Measurements from ENCODE around the gene LDAH.

The LDAH gene

DNA sequence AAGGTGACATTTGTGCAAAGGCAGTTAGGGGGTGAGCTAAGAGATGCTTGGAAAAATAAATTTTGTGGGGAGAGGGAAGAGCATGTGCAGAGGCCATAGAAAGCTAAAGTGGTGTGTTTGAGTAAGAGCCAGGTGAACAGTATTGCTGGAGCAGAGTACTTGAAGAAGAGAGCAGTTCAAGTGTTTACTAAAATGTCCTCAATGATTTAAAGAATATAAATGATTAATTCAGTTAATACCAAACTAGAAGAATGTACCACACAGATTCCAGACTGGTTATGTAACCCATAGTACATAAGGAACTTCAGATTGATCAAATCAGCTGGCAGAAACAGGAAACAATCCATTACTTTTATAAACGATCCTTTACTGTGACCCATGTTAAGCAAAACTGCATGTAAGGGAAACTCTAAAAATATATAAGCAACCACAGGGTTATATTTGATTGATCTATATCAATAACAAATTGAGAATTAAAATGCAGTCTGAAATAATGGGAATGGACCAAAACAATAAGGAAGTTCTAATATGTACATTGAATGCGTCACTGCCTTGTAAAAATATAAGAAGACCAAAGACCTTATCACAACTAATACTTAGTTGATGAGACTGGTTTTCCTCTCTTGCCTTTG lies 76.9 kb downstream of the LDAH start:
- H3K9me3 ChIP-seq (ENCODE audit: control insufficient read depth in 1 of 2, low read length in 2 of 2), result no peaks in the 10 kb centered on the region
- H3K4me3 ChIP-seq (ENCODE audit: low read depth in 1 of 2, low read length in 2 of 2), result no peak overlapping the region
- H3K4me1 ChIP-seq (ENCODE audit: control insufficient read depth in 1 of 2, insufficient read depth in 2 of 2, low read length in 2 of 2), result no peaks in the 10 kb centered on the region
- no peak overlapping the region for H3K27ac ChIP-seq (ENCODE audit: low read length)
- H3K27me3 ChIP-seq (ENCODE audit: low read depth, low read length), result no peaks in the 10 kb centered on the region
- H3K36me3 ChIP-seq (ENCODE audit: control insufficient read depth in 1 of 2, insufficient read depth in 2 of 2, low read length in 2 of 2), result no peaks in the 10 kb centered on the region

DNA sequence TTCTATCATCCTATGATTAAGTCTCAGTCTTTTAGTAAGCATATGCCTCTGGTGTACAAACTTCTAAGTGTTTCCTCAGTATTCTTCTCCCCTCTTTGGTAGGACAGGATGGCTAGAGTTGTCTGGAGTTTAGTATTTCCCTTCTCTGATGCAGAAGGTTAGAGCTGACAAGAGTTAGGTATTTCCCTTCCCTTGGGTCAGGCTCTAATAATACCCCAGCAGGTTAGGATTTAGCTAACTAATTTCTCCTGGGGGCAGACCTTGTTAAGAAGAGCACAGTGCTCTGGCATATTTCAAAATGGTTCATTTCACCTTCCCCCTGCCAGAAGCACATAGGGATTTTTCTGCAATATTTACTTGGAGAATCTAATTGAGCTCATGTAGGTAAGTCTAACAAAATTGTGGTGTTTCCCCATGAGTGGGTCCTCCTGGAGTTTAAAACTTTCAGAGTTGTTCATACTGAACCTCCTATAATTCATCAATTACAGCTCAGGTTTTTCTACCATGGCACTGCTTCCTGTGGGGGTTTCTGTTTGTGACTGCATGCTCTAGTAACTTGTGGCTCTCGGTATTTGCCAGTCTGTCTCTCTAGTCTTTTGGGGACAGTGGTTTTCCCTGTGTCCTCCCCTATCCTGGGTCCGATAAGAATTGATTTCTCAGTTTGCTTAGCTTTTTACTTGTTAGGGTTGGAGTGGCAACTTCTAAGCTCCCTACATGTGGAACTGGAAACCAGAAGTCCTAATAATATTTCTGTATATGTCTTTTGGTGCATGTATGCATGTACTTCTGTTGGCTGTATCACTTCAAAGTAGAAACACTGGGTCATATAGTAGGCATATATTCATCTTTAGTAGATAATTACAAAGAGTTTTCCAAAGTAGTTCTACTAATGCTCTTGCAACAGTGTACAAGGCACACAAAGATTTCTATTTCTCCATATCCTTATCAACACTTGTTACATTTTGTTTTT lies 78.2 kb downstream of the LDAH start:
- no peaks in the 10 kb centered on the region for H3K36me3 ChIP-seq (ENCODE audit: control insufficient read depth in 1 of 2, insufficient read depth in 2 of 2, low read length in 2 of 2)
- H3K4me3 ChIP-seq (ENCODE audit: low read depth in 1 of 2, low read length in 2 of 2), result no peak overlapping the region
- no peaks in the 10 kb centered on the region for H3K4me1 ChIP-seq (ENCODE audit: control insufficient read depth in 1 of 2, insufficient read depth in 2 of 2, low read length in 2 of 2)
- H3K27me3 ChIP-seq (ENCODE audit: low read depth, low read length), result no peaks in the 10 kb centered on the region
- no peaks in the 10 kb centered on the region for H3K9me3 ChIP-seq (ENCODE audit: control insufficient read depth in 1 of 2, low read length in 2 of 2)
- no peak overlapping the region for H3K27ac ChIP-seq (ENCODE audit: low read length)

DNA sequence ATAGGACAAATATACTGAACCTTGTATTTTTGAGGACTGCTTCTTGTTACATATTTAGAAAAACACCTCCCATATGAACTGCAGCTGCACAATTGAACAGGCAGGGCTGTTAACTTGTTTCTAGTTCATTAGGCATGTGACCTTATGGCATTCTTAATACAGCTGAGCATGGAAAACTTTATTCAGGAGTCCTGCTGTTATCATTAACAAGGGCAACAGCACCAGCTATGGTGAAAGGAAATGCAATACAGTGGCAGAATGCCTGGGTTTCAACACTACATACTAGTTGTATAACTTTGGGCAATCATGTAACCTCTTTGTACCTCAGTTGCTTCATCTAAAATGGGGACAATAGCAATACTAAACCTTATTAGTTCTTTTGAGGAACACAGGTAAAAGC lies 84.1 kb downstream of the LDAH start:
- Histone ChIP-seq H3K27me3 (ENCODE audit: low read depth, low read length) (no peaks in the 10 kb centered on the region), H3K9me3 (ENCODE audit: control insufficient read depth in 1 of 2, low read length in 2 of 2) (no peaks in the 10 kb centered on the region), H3K36me3 (ENCODE audit: control insufficient read depth in 1 of 2, insufficient read depth in 2 of 2, low read length in 2 of 2) (peaks cover 0 to 5% of the 10 kb centered on the region in 2 donors), H3K27ac (ENCODE audit: low read length) (no peak overlapping the region), H3K4me3 (ENCODE audit: low read depth in 1 of 2, low read length in 2 of 2) (no peak overlapping the region), H3K4me1 (ENCODE audit: control insufficient read depth in 1 of 2, insufficient read depth in 2 of 2, low read length in 2 of 2) (no peaks in the 10 kb centered on the region)

DNA sequence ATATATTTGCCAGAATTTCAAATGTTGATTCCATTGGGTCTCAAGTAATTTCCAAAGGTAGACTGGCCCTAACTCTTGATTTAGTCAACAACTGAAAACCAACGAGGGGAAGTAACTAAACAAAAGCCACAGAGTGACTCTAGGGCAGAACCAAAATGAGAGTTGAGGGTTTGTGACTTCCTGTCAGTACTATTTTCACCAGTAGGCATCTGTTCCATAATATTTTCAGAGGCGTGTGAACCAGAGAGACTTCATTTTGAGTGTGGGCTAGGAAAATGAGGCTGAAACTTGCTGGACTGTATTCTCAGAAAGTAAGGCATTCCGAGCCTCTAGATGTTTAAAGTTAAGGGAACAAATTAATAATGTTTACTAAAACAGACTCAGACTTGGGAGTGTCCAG lies 85.4 kb downstream of the LDAH start:
- peaks cover 0 to 5% of the 10 kb centered on the region in 2 donors for H3K36me3 ChIP-seq (ENCODE audit: control insufficient read depth in 1 of 2, insufficient read depth in 2 of 2, low read length in 2 of 2)
- H3K27ac ChIP-seq (ENCODE audit: low read length), result no peak overlapping the region
- no peaks in the 10 kb centered on the region for H3K9me3 ChIP-seq (ENCODE audit: control insufficient read depth in 1 of 2, low read length in 2 of 2)
- no peaks in the 10 kb centered on the region for H3K4me1 ChIP-seq (ENCODE audit: control insufficient read depth in 1 of 2, insufficient read depth in 2 of 2, low read length in 2 of 2)
- H3K27me3 ChIP-seq (ENCODE audit: low read depth, low read length), result no peaks in the 10 kb centered on the region
- H3K4me3 ChIP-seq (ENCODE audit: low read depth in 1 of 2, low read length in 2 of 2), result no peak overlapping the region

DNA sequence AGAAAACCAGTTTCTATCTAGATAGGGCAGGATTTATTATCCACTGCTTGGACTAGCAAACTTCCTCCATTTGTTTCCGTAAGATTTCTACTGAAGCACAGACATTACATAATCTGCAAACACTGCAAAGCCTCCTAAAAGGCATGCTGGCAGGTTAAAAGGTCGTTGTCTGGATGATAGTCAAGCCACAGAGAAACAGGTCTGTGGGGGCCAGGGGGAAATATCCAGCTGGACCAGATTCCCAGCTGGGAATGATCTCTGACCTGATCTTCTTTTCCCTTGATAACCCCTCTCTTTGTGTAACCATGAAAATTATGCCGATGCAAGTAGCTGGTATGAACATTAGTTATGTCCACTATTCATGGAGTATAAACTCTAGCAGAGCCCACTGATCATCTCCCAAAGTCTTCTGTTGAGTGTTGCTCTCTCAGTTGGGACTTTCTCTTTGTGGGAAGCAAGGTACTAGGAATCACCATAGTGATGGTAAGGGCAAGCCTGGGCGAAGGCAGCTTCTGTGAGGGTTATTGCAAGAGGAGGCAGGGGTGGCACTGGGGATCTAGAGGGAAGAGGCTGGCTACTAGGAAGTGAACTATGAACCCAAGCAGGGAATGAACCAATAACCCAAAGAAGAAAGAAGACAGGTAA lies 94.7 kb downstream of the LDAH start:
- Histone ChIP-seq H3K9me3 (ENCODE audit: control insufficient read depth in 1 of 2, low read length in 2 of 2) (no peaks in the 10 kb centered on the region), H3K27me3 (ENCODE audit: low read depth, low read length) (no peaks in the 10 kb centered on the region), H3K36me3 (ENCODE audit: control insufficient read depth in 1 of 2, insufficient read depth in 2 of 2, low read length in 2 of 2) (peaks cover 0 to 4% of the 10 kb centered on the region in 2 donors), H3K27ac (ENCODE audit: low read length) (no peak overlapping the region), H3K4me1 (ENCODE audit: control insufficient read depth in 1 of 2, insufficient read depth in 2 of 2, low read length in 2 of 2) (no peaks in the 10 kb centered on the region), H3K4me3 (ENCODE audit: low read depth in 1 of 2, low read length in 2 of 2) (no peak overlapping the region)

DNA sequence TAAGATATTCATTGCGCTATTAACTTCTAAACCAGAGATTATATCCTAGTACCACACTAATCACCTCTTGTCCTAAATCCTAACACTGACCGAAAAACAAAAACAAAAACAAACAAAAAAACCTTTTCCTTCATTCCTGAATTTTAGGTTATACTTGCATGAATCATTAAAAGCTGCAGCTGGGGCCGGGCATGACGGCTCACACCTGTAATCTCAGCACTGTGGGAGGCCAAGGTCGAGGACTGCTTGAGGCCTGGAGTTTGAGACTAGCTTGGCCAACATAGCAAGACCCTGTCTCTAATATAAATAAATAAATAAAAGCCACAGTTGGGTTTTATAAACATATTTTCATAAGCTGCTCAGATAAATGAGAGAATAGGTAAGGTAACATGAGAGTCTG lies 96.0 kb downstream of the LDAH start:
- H3K4me3 ChIP-seq (ENCODE audit: low read depth in 1 of 2, low read length in 2 of 2), result no peak overlapping the region
- no peaks in the 10 kb centered on the region for H3K9me3 ChIP-seq (ENCODE audit: control insufficient read depth in 1 of 2, low read length in 2 of 2)

DNA sequence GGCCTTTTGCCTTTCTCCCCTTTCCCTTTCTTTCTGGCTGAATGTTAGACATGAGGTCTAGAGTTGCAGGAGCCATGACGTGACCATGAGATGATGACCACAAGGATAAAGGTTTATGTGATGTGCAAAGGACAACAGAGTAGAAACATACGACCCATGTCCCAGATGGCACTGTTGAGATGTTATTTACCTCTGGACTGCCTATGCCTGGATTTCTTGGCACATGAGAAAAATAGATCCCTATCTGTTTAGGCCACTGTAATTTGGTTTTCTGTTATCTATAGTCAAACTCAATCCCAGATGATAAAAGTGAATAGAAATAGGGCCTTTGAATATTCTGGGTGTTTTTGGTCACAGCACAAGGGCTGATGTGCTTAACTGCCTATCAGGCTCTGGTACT lies 97.1 kb downstream of the LDAH start:
- Histone ChIP-seq H3K4me1 (ENCODE audit: control insufficient read depth in 1 of 2, insufficient read depth in 2 of 2, low read length in 2 of 2) (no peaks in the 10 kb centered on the region), H3K36me3 (ENCODE audit: control insufficient read depth in 1 of 2, insufficient read depth in 2 of 2, low read length in 2 of 2) (peaks cover 0 to 4% of the 10 kb centered on the region in 2 donors), H3K27me3 (ENCODE audit: low read depth, low read length) (no peaks in the 10 kb centered on the region), H3K27ac (ENCODE audit: low read length) (no peak overlapping the region), H3K4me3 (ENCODE audit: low read depth in 1 of 2, low read length in 2 of 2) (no peak overlapping the region), H3K9me3 (ENCODE audit: control insufficient read depth in 1 of 2, low read length in 2 of 2) (no peaks in the 10 kb centered on the region)

More for the DNA sequence above, 96.0 kb downstream of the LDAH start:
- peaks cover 0 to 4% of the 10 kb centered on the region in 2 donors for H3K36me3 ChIP-seq (ENCODE audit: control insufficient read depth in 1 of 2, insufficient read depth in 2 of 2, low read length in 2 of 2)
- no peaks in the 10 kb centered on the region for H3K4me1 ChIP-seq (ENCODE audit: control insufficient read depth in 1 of 2, insufficient read depth in 2 of 2, low read length in 2 of 2)
- no peak overlapping the region for H3K27ac ChIP-seq (ENCODE audit: low read length)
- no peaks in the 10 kb centered on the region for H3K27me3 ChIP-seq (ENCODE audit: low read depth, low read length)

DNA sequence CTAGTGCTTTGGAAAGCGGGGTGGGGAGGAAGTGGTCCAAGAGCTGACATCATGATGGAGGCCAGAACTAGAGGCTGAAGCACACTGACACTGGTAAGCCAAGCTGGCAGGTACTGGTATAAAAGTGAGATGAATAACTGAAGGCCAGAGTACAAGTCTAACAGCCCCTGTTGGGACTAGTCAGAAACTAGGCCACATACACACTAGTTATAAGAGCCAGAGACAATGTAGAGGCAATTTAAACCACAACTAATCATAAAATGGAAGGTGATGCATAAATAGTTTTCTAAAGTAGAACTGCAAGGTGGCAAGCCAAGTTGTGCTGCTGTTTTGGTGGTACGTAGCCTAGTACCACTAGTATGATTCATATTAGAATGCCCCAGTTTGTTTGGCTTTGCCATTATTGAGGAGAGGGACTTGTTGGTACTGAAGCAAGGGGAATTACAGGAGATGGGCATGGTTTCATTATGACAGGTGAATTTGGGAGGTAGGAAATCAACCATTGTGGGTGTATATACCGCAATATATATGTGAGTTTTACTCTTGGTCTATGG lies 98.3 kb downstream of the LDAH start:
- Histone ChIP-seq H3K36me3 (ENCODE audit: control insufficient read depth in 1 of 2, insufficient read depth in 2 of 2, low read length in 2 of 2) (peaks cover 0 to 4% of the 10 kb centered on the region in 2 donors), H3K27me3 (ENCODE audit: low read depth, low read length) (no peaks in the 10 kb centered on the region), H3K4me3 (ENCODE audit: low read depth in 1 of 2, low read length in 2 of 2) (no peak overlapping the region), H3K4me1 (ENCODE audit: control insufficient read depth in 1 of 2, insufficient read depth in 2 of 2, low read length in 2 of 2) (no peaks in the 10 kb centered on the region), H3K27ac (ENCODE audit: low read length) (no peak overlapping the region), H3K9me3 (ENCODE audit: control insufficient read depth in 1 of 2, low read length in 2 of 2) (peaks cover 0 to 4% of the 10 kb centered on the region in 2 donors)

DNA sequence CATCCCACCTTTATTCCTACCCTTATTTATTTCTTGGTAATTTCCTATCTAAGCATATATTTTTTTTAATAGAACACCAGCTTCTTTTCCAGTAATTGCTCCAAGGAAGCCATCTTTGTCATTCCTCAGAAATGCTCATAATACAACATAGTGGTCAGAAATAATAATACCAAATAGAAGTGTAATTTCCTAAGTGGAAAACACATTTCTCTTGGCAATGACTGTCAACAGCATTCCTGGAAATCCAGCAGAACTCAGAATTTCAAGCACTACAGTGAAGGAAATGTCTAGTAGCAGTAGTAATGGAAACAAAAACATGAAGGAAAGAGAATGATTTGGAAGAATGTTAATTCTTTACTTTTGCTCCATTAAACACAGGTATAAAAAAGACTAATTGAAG lies 99.4 kb downstream of the LDAH start:
- Histone ChIP-seq H3K4me1 (ENCODE audit: control insufficient read depth in 1 of 2, insufficient read depth in 2 of 2, low read length in 2 of 2) (no peaks in the 10 kb centered on the region), H3K27ac (ENCODE audit: low read length) (no peak overlapping the region), H3K4me3 (ENCODE audit: low read depth in 1 of 2, low read length in 2 of 2) (no peak overlapping the region), H3K27me3 (ENCODE audit: low read depth, low read length) (no peaks in the 10 kb centered on the region), H3K36me3 (ENCODE audit: control insufficient read depth in 1 of 2, insufficient read depth in 2 of 2, low read length in 2 of 2) (peaks cover 0 to 4% of the 10 kb centered on the region in 2 donors), H3K9me3 (ENCODE audit: control insufficient read depth in 1 of 2, low read length in 2 of 2) (peaks cover 0 to 4% of the 10 kb centered on the region in 2 donors)

DNA sequence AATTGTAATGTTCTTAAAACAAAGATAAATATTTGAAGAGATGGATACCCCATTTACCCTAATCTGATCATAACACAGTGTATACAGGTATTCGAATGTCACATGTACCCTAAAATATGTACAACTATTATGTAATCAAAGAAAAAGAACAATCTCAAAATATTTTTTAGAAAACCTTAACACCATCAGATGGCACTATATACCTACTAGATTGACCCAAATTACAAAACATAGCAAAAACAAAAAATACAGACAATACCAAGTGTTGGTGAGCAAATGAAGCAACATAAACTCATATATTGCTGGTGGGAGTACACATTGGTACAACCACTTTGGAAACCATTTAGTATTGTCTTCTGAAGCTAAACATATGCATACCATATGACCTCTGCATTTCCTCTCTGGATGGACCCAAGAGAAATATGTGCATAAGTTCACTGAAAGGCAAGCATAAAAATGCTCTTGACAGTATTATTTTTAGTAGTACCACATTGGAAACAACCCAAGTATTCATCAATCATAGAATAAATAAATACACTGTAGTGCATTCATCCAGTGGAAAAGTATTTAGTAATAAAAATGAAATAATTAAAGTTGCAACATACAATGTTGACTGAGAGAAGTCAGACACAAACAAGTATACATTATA lies 100.2 kb downstream of the LDAH start:
- no peaks in the 10 kb centered on the region for H3K4me1 ChIP-seq (ENCODE audit: control insufficient read depth in 1 of 2, insufficient read depth in 2 of 2, low read length in 2 of 2)
- H3K4me3 ChIP-seq (ENCODE audit: low read depth in 1 of 2, low read length in 2 of 2), result no peak overlapping the region
- H3K36me3 ChIP-seq (ENCODE audit: control insufficient read depth in 1 of 2, insufficient read depth in 2 of 2, low read length in 2 of 2), result peaks cover 0 to 4% of the 10 kb centered on the region in 2 donors
- no peaks in the 10 kb centered on the region for H3K27me3 ChIP-seq (ENCODE audit: low read depth, low read length)
- H3K9me3 ChIP-seq (ENCODE audit: control insufficient read depth in 1 of 2, low read length in 2 of 2), result peaks cover 0 to 4% of the 10 kb centered on the region in 2 donors
- H3K27ac ChIP-seq (ENCODE audit: low read length), result no peak overlapping the region
